HepG2 (cell line): ENCODE data around the gene FAM193A. TPM values are rescaled to one million over a fixed set of nuclear protein-coding genes. Genes with fewer than 3 reads are reported as not detected.

Experiments used
- ATF7-NPFF ChIP-seq: sonication (generic); formaldehyde crosslinking; IDR thresholded peaks from 2 replicates; pipeline ENCODE4 v1.8.1; 2023; ENCODE audit warnings: mild to moderate bottlenecking, low read depth, missing genetic modification reagents, moderate library complexity
- CBFB ChIP-seq: sonication (generic); formaldehyde crosslinking; IDR thresholded peaks from 2 replicates; pipeline ENCODE4 v1.4.0; 2020; ENCODE audit warnings: missing genetic modification reagents
- CEBPB ChIP-seq: IDR thresholded peaks from 2 replicates; pipeline ENCODE4 v1.6.1; 2011; ENCODE audit warnings: low read depth, low read length, improper control_type of control experiment, borderline replicate concordance
- CEBPG ChIP-seq: IDR thresholded peaks from 2 replicates; pipeline ENCODE4 v1.6.1; 2016
- MBD4 ChIP-seq: IDR thresholded peaks from 2 replicates; pipeline ENCODE4 v1.6.1; 2012; ENCODE audit warnings: low read length, inconsistent platforms, borderline replicate concordance
- MBNL3 ChIP-seq: fragments of 250-450 bp; sonication (Bioruptor Pico); conservative IDR thresholded peaks from 2 replicates; pipeline ENCODE4 v1.8.0; 2022; ENCODE audit warnings: mild to moderate bottlenecking, inconsistent platforms
- PCBP2 ChIP-seq: fragments of 200-400 bp; formaldehyde crosslinking; optimal IDR thresholded peaks from 2 replicates; pipeline ENCODE3; 2018; ENCODE audit warnings: low read length, low read depth; ENCODE audit not compliant: poor library complexity, severe bottlenecking
- WIZ ChIP-seq: sonication (generic); formaldehyde crosslinking; IDR thresholded peaks from 2 replicates; pipeline ENCODE4 v1.5.1; 2020; ENCODE audit warnings: mild to moderate bottlenecking, missing genetic modification reagents
- YEATS2 ChIP-seq: sonication (generic); formaldehyde crosslinking; IDR thresholded peaks from 2 replicates; pipeline ENCODE4 v1.4.0; 2020; ENCODE audit warnings: missing genetic modification reagents, borderline replicate concordance
- ZNF138 ChIP-seq: sonication (generic); formaldehyde crosslinking; IDR thresholded peaks from 2 replicates; pipeline ENCODE4 v1.5.0; 2020; ENCODE audit warnings: mild to moderate bottlenecking, low read depth, missing genetic modification reagents
- ZNF20 ChIP-seq: sonication (generic); formaldehyde crosslinking; IDR thresholded peaks from 2 replicates; pipeline ENCODE4 v1.4.0; 2020; ENCODE audit warnings: mild to moderate bottlenecking, moderate library complexity, missing genetic modification reagents
- ZNF383 ChIP-seq: sonication (generic); formaldehyde crosslinking; IDR thresholded peaks from 2 replicates; pipeline ENCODE4 v1.4.0; 2020; ENCODE audit warnings: missing genetic modification reagents, mild to moderate bottlenecking, borderline replicate concordance
- ZNF569 ChIP-seq: sonication (generic); formaldehyde crosslinking; IDR thresholded peaks from 2 replicates; pipeline ENCODE4 v1.5.0; 2020; ENCODE audit warnings: mild to moderate bottlenecking, missing genetic modification reagents, moderate library complexity, borderline replicate concordance
- ZNF749 ChIP-seq: sonication (generic); formaldehyde crosslinking; IDR thresholded peaks from 2 replicates; pipeline ENCODE4 v1.8.0; 2022; ENCODE audit warnings: mild to moderate bottlenecking, missing genetic modification reagents, moderate library complexity, borderline replicate concordance
- ZNF761 ChIP-seq: sonication (generic); formaldehyde crosslinking; conservative IDR thresholded peaks from 2 replicates; pipeline ENCODE4 v1.4.0; 2020; ENCODE audit warnings: mild to moderate bottlenecking, missing genetic modification reagents
- ZNF775 ChIP-seq: sonication (generic); formaldehyde crosslinking; IDR thresholded peaks from 2 replicates; pipeline ENCODE4 v1.4.0; 2020; ENCODE audit warnings: missing genetic modification reagents, mild to moderate bottlenecking, moderate library complexity, borderline replicate concordance
- ZNF790 ChIP-seq: sonication (generic); formaldehyde crosslinking; IDR thresholded peaks from 2 replicates; pipeline ENCODE4 v1.8.0; 2022; ENCODE audit warnings: missing genetic modification reagents, mild to moderate bottlenecking, borderline replicate concordance
- ZNF891 ChIP-seq: sonication (generic); formaldehyde crosslinking; IDR thresholded peaks from 2 replicates; pipeline ENCODE4 v1.5.0; 2020; ENCODE audit warnings: mild to moderate bottlenecking, missing genetic modification reagents
- polyA plus RNA-seq, 8 experiments: library from polyadenylated mRNA; depleted of rRNA in 3 of 8; stranded (reverse) in 7 of 8; unstranded in 1 of 8; fragments of >200 nt; fragmentation: Illumina TruSeq in 4 of 8; extraction: Trizol in 4 of 8; gene quantifications; 2 replicates each; pipeline versions ENCODE4 v1.2.1 to v1.2.3, GENCODE V29; 2011 to 2016; ENCODE audit warnings: low read depth in 4 of 8, missing spikeins in 1 of 8, mixed read lengths in 1 of 8; ENCODE audit not compliant: insufficient read depth in 1 of 8
- total RNA-seq, 5 experiments: library from RNA; depleted of rRNA; stranded (reverse); fragments of >200 nt; fragmentation: Illumina TruSeq; extraction: Trizol; gene quantifications; 2 replicates each; pipeline ENCODE4 v1.2.3, GENCODE V29; 2016; ENCODE audit warnings: low read depth in 1 of 5
- TF ChIP-seq, protein P1 (sequence below): sonication (generic); formaldehyde crosslinking; IDR thresholded peaks from 2 replicates; pipeline ENCODE4 v1.5.0; 2020; ENCODE audit warnings: missing genetic modification reagents
- TF ChIP-seq, protein P2 (sequence below): IDR thresholded peaks from 2 replicates; pipeline ENCODE4 v1.6.1; 2016
- TF ChIP-seq, protein P3 (sequence below): IDR thresholded peaks from 2 replicates; pipeline ENCODE4 v1.6.1; 2012; ENCODE audit warnings: low read length, improper control_type of control experiment
- TF ChIP-seq, protein P4 (sequence below): conservative IDR thresholded peaks from 2 replicates; pipeline ENCODE4 v1.6.1; 2018; ENCODE audit warnings: missing genetic modification reagents

FAM193A gene
- total and polyA plus RNA-seq, 2 of the 13 experiments (the other 11 are each of a cell fraction or from before 2014, with no cell fraction given): 5.7 to 8.7 TPM

DNA sequence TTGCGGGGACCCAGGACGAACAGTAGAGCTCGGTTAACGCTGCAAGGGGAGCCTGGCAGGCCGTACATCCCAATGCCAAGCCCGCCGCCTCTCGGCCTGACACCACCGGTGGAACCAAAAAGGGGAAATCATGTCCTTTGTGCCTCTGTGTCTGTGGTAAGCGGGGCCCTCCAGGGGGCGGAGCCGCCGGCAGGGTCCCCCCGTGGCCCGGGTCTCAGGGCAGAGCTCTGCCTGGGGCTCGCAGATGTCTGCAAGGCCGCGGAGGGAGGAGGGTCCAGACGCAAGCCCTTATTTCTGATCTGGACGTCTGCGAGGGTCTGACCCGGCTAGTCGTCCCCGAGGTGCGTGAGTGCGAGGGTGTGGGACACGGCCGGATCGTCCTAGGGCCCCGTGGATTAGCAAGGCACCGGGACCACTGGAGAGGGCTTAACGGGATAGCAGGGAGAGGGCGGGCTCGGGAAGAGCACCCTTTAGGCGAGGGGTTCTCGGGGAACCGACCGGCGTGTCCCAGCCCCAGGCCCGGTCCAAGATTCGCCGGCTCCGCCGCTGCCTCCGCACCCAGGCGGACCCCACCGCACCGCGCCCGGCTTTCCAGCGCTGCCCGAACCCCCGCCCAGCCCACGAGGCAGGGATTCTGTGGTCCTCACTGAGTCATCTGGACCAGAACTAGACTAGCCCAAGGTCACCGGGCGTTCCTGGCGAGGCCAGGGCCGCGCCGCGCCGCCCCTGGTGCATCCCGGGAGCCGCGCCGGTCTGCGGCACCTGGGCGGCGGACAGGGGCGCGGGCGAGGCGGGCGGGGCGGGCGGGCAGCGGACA is 863 bp upstream of the FAM193A start (continued):
- TF ChIP-seq MBD4 (no peak), ZNF891 (CRISPR knock-in tag) (no peak), WIZ (CRISPR knock-in tag) (peak; percentile 61; the same call in 1 of the 2 replicates), ZNF790 (CRISPR knock-in tag) (no peak), MBNL3 (CRISPR knock-in tag) (no peak), CEBPB (no peak), ZNF775 (CRISPR knock-in tag) (no peak), ZNF749 (CRISPR knock-in tag) (no peak), ZNF383 (CRISPR knock-in tag) (no peak), ZNF761 (CRISPR knock-in tag) (0 out of 2 replicates have a peak, but pooled peaks have one; percentile 46), ZNF138 (CRISPR knock-in tag) (no peak), ATF7-NPFF (no peak), CEBPG (no peak), ZNF569 (CRISPR knock-in tag) (no peak), PCBP2 (no peak), YEATS2 (no peak), ZNF20 (CRISPR knock-in tag) (no peak), CBFB (no peak)
- TF ChIP-seq, protein P1, sequence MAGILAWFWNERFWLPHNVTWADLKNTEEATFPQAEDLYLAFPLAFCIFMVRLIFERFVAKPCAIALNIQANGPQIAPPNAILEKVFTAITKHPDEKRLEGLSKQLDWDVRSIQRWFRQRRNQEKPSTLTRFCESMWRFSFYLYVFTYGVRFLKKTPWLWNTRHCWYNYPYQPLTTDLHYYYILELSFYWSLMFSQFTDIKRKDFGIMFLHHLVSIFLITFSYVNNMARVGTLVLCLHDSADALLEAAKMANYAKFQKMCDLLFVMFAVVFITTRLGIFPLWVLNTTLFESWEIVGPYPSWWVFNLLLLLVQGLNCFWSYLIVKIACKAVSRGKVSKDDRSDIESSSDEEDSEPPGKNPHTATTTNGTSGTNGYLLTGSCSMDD: no peak
- TF ChIP-seq, protein P2, sequence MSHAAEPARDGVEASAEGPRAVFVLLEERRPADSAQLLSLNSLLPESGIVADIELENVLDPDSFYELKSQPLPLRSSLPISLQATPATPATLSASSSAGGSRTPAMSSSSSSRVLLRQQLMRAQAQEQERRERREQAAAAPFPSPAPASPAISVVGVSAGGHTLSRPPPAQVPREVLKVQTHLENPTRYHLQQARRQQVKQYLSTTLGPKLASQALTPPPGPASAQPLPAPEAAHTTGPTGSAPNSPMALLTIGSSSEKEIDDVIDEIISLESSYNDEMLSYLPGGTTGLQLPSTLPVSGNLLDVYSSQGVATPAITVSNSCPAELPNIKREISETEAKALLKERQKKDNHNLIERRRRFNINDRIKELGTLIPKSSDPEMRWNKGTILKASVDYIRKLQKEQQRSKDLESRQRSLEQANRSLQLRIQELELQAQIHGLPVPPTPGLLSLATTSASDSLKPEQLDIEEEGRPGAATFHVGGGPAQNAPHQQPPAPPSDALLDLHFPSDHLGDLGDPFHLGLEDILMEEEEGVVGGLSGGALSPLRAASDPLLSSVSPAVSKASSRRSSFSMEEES: no peak
- TF ChIP-seq, protein P3, sequence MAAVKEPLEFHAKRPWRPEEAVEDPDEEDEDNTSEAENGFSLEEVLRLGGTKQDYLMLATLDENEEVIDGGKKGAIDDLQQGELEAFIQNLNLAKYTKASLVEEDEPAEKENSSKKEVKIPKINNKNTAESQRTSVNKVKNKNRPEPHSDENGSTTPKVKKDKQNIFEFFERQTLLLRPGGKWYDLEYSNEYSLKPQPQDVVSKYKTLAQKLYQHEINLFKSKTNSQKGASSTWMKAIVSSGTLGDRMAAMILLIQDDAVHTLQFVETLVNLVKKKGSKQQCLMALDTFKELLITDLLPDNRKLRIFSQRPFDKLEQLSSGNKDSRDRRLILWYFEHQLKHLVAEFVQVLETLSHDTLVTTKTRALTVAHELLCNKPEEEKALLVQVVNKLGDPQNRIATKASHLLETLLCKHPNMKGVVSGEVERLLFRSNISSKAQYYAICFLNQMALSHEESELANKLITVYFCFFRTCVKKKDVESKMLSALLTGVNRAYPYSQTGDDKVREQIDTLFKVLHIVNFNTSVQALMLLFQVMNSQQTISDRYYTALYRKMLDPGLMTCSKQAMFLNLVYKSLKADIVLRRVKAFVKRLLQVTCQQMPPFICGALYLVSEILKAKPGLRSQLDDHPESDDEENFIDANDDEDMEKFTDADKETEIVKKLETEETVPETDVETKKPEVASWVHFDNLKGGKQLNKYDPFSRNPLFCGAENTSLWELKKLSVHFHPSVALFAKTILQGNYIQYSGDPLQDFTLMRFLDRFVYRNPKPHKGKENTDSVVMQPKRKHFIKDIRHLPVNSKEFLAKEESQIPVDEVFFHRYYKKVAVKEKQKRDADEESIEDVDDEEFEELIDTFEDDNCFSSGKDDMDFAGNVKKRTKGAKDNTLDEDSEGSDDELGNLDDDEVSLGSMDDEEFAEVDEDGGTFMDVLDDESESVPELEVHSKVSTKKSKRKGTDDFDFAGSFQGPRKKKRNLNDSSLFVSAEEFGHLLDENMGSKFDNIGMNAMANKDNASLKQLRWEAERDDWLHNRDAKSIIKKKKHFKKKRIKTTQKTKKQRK: no peak
- TF ChIP-seq, protein P4, sequence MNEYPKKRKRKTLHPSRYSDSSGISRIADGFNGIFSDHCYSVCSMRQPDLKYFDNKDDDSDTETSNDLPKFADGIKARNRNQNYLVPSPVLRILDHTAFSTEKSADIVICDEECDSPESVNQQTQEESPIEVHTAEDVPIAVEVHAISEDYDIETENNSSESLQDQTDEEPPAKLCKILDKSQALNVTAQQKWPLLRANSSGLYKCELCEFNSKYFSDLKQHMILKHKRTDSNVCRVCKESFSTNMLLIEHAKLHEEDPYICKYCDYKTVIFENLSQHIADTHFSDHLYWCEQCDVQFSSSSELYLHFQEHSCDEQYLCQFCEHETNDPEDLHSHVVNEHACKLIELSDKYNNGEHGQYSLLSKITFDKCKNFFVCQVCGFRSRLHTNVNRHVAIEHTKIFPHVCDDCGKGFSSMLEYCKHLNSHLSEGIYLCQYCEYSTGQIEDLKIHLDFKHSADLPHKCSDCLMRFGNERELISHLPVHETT: no peak
